ENCODE measurements around the gene PRKG1.
"Not testable (repeated sequence)": the region's sequence is repeated elsewhere in the genome, so short reads cannot be mapped to it uniquely, and the experiment has no call there.

Gene PRKG1

GRCh38 chr10:51231754-51232153 is 157.5 kb downstream of the PRKG1 start:
- no peak for DNase-seq

GRCh38 chr10:51233337-51234100 is 159.2 kb downstream of the PRKG1 start:
- no peak for DNase-seq

- DNase-seq, result no peak
Observed at GRCh38 chr10:51235865-51236264, 161.6 kb downstream of the PRKG1 start.

GRCh38 chr10:51239006-51239405 is 164.7 kb downstream of the PRKG1 start:
- no peak for DNase-seq

- DNase-seq, result no peak
Observed at GRCh38 chr10:51241461-51241860, 167.2 kb downstream of the PRKG1 start.

GRCh38 chr10:51242393-51242792 is 168.1 kb downstream of the PRKG1 start:
- no peak for DNase-seq

GRCh38 chr10:51244309-51244708 is 170.0 kb downstream of the PRKG1 start:
- DNase-seq, result no peak

GRCh38 chr10:51244748-51245490 is 170.6 kb downstream of the PRKG1 start:
- no peak for DNase-seq

GRCh38 chr10:51246156-51246555 is 171.9 kb downstream of the PRKG1 start:
- no peak for DNase-seq

GRCh38 chr10:51250278-51250920 is 176.1 kb downstream of the PRKG1 start:
- no peak for DNase-seq

- DNase-seq, result no peak
Observed at GRCh38 chr10:51251110-51251509, 176.8 kb downstream of the PRKG1 start.

- no peak for DNase-seq
Observed at GRCh38 chr10:51255381-51255780, 181.1 kb downstream of the PRKG1 start.

- no peak for DNase-seq
Observed at GRCh38 chr10:51257511-51258248, 183.4 kb downstream of the PRKG1 start.

GRCh38 chr10:51260376-51260775 is 186.1 kb downstream of the PRKG1 start:
- no peak for DNase-seq

- DNase-seq, result no peak
Observed at GRCh38 chr10:51266496-51266895, 192.2 kb downstream of the PRKG1 start.

GRCh38 chr10:51267980-51268570 is 193.8 kb downstream of the PRKG1 start:
- DNase-seq, result not testable (repeated sequence)

- no peak for DNase-seq
Observed at GRCh38 chr10:51269821-51270220, 195.5 kb downstream of the PRKG1 start.

- no peak for DNase-seq
Observed at GRCh38 chr10:51270936-51271530, 196.7 kb downstream of the PRKG1 start.

- DNase-seq, result not testable (repeated sequence)
Observed at GRCh38 chr10:51272099-51272498, 197.8 kb downstream of the PRKG1 start.

GRCh38 chr10:51272555-51272954 is 198.3 kb downstream of the PRKG1 start:
- no peak for DNase-seq

- no peak for DNase-seq
Observed at GRCh38 chr10:51273574-51273973, 199.3 kb downstream of the PRKG1 start.

GRCh38 chr10:51276097-51276496 is 201.8 kb downstream of the PRKG1 start:
- DNase-seq, result not testable (repeated sequence)

All from stimulated activated CD4-positive, alpha-beta T cell treated with anti-CD3 and anti-CD28 coated beads, Interleukin-15, amount 100 ng/mL, for 24 hours (primary cell).